HG02571 (cell line): ENCODE measurements around the gene TNF.

ENCODE experiments used
- ATAC-seq: cut with Tn5 transposase; IDR thresholded peaks from one replicate; pipeline ENCODE4 v1.9.1; 2021; ENCODE audit warnings: mild to moderate bottlenecking, moderate library complexity; ENCODE audit not compliant: unreplicated experiment

The TNF gene

DNA sequence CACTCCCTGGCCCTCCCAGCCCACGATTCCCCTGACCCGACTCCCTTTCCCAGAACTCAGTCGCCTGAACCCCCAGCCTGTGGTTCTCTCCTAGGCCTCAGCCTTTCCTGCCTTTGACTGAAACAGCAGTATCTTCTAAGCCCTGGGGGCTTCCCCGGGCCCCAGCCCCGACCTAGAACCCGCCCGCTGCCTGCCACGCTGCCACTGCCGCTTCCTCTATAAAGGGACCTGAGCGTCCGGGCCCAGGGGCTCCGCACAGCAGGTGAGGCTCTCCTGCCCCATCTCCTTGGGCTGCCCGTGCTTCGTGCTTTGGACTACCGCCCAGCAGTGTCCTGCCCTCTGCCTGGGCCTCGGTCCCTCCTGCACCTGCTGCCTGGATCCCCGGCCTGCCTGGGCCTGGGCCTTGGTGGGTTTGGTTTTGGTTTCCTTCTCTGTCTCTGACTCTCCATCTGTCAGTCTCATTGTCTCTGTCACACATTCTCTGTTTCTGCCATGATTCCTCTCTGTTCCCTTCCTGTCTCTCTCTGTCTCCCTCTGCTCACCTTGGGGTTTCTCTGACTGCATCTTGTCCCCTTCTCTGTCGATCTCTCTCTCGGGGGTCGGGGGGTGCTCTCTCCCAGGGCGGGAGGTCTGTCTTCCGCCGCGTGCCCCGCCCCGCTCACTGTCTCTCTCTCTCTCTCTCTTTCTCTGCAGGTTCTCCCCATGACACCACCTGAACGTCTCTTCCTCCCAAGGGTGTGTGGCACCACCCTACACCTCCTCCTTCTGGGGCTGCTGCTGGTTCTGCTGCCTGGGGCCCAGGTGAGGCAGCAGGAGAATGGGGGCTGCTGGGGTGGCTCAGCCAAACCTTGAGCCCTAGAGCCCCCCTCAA lies 3.1 kb upstream of the TNF start, which contains the start of gene LTA:
LTA (plus strand) TSS at position 249 of the 871 bp plus-strand sequence; CDS start at position 703, 454 bp downstream.
- no peak for ATAC-seq

DNA sequence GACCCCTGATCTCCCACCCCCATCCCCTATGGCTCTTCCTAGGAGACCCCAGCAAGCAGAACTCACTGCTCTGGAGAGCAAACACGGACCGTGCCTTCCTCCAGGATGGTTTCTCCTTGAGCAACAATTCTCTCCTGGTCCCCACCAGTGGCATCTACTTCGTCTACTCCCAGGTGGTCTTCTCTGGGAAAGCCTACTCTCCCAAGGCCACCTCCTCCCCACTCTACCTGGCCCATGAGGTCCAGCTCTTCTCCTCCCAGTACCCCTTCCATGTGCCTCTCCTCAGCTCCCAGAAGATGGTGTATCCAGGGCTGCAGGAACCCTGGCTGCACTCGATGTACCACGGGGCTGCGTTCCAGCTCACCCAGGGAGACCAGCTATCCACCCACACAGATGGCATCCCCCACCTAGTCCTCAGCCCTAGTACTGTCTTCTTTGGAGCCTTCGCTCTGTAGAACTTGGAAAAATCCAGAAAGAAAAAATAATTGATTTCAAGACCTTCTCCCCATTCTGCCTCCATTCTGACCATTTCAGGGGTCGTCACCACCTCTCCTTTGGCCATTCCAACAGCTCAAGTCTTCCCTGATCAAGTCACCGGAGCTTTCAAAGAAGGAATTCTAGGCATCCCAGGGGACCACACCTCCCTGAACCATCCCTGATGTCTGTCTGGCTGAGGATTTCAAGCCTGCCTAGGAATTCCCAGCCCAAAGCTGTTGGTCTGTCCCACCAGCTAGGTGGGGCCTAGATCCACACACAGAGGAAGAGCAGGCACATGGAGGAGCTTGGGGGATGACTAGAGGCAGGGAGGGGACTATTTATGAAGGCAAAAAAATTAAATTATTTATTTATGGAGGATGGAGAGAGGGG lies 1.9 kb upstream of the TNF start:
- no peak for ATAC-seq

DNA sequence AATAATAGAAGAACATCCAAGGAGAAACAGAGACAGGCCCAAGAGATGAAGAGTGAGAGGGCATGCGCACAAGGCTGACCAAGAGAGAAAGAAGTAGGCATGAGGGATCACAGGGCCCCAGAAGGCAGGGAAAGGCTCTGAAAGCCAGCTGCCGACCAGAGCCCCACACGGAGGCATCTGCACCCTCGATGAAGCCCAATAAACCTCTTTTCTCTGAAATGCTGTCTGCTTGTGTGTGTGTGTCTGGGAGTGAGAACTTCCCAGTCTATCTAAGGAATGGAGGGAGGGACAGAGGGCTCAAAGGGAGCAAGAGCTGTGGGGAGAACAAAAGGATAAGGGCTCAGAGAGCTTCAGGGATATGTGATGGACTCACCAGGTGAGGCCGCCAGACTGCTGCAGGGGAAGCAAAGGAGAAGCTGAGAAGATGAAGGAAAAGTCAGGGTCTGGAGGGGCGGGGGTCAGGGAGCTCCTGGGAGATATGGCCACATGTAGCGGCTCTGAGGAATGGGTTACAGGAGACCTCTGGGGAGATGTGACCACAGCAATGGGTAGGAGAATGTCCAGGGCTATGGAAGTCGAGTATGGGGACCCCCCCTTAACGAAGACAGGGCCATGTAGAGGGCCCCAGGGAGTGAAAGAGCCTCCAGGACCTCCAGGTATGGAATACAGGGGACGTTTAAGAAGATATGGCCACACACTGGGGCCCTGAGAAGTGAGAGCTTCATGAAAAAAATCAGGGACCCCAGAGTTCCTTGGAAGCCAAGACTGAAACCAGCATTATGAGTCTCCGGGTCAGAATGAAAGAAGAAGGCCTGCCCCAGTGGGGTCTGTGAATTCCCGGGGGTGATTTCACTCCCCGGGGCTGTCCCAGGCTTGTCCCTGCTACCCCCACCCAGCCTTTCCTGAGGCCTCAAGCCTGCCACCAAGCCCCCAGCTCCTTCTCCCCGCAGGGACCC lies 981 bp upstream of the TNF start:
- no peak for ATAC-seq

DNA sequence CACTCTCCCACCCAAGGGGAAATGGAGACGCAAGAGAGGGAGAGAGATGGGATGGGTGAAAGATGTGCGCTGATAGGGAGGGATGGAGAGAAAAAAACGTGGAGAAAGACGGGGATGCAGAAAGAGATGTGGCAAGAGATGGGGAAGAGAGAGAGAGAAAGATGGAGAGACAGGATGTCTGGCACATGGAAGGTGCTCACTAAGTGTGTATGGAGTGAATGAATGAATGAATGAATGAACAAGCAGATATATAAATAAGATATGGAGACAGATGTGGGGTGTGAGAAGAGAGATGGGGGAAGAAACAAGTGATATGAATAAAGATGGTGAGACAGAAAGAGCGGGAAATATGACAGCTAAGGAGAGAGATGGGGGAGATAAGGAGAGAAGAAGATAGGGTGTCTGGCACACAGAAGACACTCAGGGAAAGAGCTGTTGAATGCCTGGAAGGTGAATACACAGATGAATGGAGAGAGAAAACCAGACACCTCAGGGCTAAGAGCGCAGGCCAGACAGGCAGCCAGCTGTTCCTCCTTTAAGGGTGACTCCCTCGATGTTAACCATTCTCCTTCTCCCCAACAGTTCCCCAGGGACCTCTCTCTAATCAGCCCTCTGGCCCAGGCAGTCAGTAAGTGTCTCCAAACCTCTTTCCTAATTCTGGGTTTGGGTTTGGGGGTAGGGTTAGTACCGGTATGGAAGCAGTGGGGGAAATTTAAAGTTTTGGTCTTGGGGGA lies 754 bp downstream of the TNF start:
- ATAC-seq: no peak

DNA sequence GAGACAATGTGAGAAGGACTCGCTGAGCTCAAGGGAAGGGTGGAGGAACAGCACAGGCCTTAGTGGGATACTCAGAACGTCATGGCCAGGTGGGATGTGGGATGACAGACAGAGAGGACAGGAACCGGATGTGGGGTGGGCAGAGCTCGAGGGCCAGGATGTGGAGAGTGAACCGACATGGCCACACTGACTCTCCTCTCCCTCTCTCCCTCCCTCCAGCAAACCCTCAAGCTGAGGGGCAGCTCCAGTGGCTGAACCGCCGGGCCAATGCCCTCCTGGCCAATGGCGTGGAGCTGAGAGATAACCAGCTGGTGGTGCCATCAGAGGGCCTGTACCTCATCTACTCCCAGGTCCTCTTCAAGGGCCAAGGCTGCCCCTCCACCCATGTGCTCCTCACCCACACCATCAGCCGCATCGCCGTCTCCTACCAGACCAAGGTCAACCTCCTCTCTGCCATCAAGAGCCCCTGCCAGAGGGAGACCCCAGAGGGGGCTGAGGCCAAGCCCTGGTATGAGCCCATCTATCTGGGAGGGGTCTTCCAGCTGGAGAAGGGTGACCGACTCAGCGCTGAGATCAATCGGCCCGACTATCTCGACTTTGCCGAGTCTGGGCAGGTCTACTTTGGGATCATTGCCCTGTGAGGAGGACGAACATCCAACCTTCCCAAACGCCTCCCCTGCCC lies 1.7 kb downstream of the TNF start:
- ATAC-seq: no peak

DNA sequence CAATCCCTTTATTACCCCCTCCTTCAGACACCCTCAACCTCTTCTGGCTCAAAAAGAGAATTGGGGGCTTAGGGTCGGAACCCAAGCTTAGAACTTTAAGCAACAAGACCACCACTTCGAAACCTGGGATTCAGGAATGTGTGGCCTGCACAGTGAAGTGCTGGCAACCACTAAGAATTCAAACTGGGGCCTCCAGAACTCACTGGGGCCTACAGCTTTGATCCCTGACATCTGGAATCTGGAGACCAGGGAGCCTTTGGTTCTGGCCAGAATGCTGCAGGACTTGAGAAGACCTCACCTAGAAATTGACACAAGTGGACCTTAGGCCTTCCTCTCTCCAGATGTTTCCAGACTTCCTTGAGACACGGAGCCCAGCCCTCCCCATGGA lies 2.2 kb downstream of the TNF start:
- ATAC-seq: no peak

DNA sequence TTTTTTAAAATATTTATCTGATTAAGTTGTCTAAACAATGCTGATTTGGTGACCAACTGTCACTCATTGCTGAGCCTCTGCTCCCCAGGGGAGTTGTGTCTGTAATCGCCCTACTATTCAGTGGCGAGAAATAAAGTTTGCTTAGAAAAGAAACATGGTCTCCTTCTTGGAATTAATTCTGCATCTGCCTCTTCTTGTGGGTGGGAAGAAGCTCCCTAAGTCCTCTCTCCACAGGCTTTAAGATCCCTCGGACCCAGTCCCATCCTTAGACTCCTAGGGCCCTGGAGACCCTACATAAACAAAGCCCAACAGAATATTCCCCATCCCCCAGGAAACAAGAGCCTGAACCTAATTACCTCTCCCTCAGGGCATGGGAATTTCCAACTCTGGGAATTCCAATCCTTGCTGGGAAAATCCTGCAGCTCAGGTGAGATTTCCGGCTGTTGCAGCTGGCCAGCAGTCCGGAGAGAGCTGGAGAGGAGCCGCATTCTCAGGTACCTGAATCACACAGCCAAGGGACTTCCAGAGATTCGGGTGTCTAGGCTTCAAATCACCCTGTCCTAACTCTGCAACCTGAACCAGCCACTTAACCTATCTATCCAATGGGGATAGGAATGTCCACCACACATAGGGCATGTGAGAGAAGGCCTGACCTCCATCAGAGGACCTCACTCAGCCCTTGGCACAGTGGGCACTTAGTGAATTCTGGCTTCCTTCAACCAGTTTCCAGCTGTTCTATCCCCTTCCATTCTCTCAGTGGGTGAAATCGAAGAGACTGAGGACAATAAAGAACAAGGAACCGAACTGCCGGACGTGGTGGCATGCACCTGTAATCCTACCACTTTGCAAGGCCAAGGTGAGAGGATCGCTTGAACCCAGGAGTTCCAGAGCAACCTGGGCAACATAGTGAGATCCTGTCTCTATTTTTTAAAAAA lies 3.1 kb downstream of the TNF start:
- ATAC-seq: no peak

DNA sequence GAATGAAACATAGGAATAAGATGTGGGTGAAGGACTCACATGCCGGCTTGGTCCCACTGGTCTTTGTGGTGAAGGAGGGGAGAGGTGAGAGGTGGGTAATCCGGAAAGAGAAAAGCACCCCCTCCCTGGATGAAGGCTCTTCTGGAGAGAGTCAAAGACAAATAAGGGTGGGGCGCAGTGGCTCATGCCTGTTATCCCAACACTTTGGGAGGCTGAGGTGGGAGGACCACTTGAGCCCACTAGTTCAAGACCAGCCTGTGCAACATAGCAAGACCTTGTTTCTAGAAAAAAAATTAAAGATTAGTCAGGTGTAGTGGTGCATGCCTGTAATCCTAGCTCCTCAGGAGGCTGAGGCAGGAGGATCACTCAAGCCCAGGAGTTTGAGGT lies 3.7 kb downstream of the TNF start:
- ATAC-seq: no peak

DNA sequence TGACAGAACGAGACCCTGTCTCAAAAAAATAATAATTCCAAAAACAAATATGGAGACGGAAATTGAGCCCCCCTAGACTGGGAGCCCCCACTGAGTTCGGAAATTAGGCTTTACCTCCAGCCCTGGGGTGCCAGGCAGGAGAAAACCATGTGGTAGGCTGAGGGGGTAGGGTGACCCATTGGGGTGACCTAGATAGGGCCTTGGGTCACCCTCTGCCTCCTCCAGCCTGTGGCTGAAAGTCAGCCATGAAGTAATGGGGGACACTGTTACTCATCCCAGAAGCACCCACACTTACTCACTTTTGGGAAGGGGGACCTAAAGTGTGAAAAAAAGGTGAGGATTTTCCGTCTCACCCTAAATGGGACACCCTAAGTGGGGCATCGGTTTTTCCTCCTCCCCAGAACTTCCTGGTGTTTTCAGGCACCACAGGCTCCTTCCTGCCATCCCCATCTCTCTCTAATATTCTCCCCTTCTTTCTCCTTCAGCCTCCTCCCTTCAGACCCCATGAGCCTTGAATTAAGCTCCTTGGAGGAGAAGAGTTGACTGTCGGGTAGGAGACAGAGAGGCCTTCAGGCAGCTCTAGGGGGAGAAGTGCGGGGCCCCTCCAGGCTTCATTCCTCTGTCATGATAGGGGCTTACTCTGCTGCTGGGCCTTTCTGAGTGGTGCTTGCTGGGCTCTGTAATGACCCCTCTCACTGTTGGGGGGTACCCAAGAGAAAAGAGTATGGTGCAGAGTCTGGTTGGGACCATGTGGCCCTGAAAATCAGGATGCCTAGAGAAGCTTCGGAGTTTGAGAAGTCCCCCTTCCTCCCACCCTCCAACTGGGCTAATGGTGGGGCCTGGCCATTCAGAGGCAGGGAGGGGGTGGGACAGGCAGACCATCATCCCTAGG lies 4.4 kb downstream of the TNF start:
- no peak for ATAC-seq

DNA sequence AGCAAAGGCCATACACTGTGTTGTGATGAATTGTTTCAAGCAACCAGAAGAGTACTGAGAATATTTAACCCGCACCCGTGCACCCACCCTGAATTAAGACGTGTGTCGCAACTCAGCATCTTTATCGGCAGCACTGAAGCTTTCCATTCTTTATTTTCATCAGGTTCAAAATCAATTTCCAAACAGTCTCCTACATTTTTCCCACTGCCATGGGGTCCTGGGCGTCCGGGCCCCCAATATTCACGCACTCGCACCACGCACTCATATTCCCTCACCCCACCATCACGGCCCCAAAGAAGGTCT lies 5.0 kb downstream of the TNF start:
- no peak for ATAC-seq

DNA sequence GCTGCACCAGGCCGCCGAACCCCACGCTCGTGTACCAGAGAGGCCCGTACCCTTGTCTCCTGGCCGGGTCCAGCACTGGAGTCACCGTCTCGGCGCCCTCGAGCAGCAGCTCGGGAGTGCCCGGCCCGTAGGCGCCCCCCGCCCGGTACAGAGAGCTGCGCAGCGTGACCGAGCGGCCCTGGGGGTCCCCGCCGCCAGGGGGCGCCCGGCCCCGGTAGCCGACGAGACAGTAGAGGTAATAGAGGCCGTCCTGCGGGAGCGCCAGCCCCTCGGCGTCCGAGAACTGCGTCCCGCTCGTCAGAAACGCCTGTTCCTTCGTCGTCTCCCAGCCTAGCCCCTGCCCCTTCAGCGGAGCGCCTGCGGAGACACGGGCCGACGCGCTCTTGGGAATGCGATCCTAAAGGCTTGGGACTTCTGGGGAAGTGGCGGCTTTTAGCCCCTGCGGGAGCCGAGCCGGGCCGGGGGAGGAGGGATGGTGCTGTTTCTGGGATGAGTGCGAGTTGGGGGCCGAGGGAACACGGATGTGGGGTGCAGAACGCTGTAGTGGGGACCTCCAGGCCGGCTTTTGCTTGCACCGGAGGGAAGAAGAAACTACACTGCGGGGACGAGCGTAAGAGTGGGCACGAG lies 5.6 kb downstream of the TNF start:
- peak; percentile 57 for ATAC-seq

DNA sequence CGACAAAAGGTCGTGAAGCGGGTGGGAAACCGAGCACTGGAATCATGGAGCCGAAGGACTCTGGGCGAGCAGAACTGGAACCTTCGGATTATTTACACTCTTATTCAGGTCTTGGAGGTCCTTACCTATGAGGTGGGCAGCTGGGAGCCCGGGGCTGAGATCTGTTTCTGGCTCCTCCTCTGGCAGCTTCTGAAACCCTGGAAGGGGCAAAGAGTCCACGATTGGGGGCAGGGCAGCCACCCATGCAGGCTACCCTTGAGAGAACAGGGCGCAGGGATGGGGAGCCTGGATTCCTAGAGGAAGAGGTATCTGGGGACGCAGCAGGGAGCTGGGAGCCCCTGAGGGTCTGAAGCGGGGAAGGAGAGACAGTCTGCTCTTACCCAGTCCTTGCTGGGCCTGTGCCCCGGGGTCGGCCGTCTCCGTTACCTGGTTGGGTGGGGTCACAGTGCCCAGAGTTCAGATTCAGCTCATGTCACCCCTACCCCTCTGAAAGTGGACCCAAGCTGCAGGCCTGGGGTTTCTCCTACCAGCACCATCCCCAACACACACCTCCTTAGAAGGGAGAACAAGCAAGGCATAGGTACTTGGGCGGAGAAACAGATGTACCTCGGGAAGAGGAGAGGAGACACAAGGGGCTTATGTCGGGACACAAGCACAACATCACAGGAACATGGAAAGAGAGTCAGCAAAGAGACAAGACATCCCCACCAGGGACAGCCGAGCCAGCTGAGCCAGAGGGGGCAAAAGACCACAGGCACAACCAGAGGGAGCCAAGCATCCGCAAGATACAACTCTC lies 6.3 kb downstream of the TNF start:
- no peak for ATAC-seq

DNA sequence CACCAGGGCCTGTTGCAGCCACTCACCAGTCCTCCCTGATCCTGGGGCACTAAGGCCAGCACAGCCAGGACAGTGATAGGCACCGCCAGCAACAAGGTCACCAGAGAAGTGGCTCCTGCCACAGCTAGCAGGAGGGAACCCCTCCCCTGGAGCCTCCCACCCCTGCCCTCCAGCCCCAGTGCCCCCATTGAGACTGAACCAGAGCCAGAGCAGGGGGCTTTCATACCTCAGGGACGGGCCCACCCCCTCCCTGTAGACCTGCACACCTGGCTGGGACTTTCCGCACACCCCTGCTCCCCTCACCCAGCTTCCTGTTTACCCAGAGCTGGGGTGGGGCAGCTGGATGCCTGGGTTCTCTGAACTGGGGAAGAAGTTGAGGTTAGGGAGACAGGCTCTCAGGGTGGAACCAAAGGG lies 6.9 kb downstream of the TNF start, which contains the start of gene LTB:
LTB (minus strand) TSS at position 195 of the 414 bp plus-strand sequence; CDS start at position 188, 7 bp downstream.
- no peak for ATAC-seq

DNA sequence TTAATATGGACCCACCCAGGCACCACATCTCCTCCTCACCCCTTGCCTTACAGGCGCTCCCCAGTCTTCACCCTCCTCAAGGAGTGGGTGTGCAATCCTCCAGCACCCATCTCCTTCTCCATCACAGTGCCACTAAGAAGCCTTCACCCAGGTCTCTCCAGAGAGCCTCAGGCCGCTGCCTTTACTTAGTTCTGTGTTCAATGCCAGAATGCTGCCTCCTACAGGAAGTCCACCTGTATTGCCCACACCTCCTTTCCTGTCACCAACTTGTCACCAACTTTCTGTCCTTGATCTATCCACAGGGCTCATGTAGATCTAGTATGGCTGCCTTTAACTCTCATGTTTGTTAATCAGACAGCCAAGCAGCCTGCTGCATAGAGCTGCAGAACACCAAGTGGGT lies 10.1 kb downstream of the TNF start:
- ATAC-seq: no peak

DNA sequence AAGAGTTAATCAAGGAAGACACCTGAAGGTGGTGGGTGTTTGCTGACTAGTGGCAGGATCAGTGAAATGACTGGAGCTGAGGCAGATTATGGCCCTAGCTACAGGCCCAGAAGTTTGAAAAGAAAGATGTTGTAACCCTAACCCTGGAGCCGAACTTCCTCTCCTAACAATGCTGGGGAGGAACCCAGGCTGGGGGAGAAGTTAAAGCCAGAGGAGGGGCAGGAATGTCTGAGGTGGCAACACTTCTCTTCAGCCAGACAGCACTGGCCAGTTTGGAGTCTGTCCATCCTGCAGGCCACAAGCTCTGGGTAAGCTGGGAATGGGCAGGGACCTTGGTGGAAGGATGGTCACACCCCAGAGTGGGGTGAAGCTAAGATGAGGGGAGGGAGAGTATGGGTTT lies 10.6 kb downstream of the TNF start, which contains the start of gene LST1:
LST1 (plus strand) TSS at position 270 of the 400 bp plus-strand sequence. CDS start 1,023 bp downstream, outside the sequence.
- no peak for ATAC-seq
